GM12873 (cell line): Measurements from ENCODE around the gene ZNF211.

Experiments
- CTCF ChIP-seq: IDR thresholded peaks from 2 replicates; pipeline ENCODE4 v1.5.1; 2012; ENCODE audit warnings: low read depth, mild to moderate bottlenecking, moderate library complexity, low read length, control low read depth; ENCODE audit not compliant: insufficient read depth; ENCODE audit errors: missing control alignments

The ZNF211 gene

GRCh38 chr19:57641715-57642234 is 8.8 kb downstream of the ZNF211 start:
- no peak for TF ChIP-seq CTCF

- TF ChIP-seq CTCF, result no peak
These were observed 9.6 kb downstream of the ZNF211 start for GRCh38 chr19:57642396-57643046.

- TF ChIP-seq CTCF, result no peak
These were observed 10.8 kb downstream of the ZNF211 start for GRCh38 chr19:57643734-57644133.

GRCh38 chr19:57648331-57649003 is 15.5 kb downstream of the ZNF211 start:
- TF ChIP-seq CTCF, result no peak

- no peak for TF ChIP-seq CTCF
These were observed 18.7 kb downstream of the ZNF211 start for GRCh38 chr19:57651654-57651996.

GRCh38 chr19:57653689-57654088 is 20.7 kb downstream of the ZNF211 start:
- TF ChIP-seq CTCF, result no peak

- no peak for TF ChIP-seq CTCF
These were observed 22.5 kb downstream of the ZNF211 start for GRCh38 chr19:57655443-57655842.
